GM21381 (cell line): Measurements from ENCODE around the gene PCDHGB6.
"Not testable (repeated sequence)": the region's sequence is repeated elsewhere in the genome, so short reads cannot be mapped to it uniquely, and the experiment has no call there.

Source experiments
- ATAC-seq: cut with Tn5 transposase; IDR thresholded peaks from one replicate; pipeline ENCODE4 v1.9.1; 2021; ENCODE audit warnings: mild to moderate bottlenecking, moderate library complexity; ENCODE audit not compliant: unreplicated experiment

The PCDHGB6 gene

DNA sequence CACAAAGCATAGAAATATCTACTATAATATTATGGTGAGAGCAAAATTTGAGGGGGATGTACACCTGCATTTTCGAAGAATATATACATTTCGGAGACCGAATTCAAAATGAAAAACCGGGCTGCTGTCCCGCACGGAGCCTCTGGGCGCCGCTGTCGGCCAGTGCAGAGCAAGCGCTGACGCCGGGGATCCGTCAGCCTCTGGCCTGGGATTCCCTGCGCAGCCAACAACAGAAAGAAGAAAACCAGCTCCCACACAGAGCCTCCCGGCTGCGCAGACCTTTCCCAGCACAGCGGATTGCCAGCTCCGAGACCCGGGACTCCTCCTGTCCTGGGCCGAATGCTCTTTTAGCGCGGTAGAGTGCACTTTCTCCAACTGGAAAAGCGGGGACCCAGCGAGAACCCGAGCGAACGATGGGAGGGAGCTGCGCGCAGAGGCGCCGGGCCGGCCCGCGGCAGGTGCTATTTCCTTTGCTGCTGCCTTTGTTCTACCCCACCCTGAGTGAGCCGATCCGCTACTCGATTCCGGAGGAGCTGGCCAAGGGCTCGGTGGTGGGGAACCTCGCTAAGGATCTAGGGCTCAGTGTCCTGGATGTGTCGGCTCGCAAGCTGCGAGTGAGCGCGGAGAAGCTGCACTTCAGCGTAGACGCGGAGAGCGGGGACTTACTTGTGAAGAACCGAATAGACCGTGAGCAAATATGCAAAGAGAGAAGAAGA is at the start of gene PCDHGB6:
Gene PCDHGB6 (plus strand): TSS at position 232 of the 716 bp plus-strand sequence. CDS start 182 bp downstream, at position 414.
- ATAC-seq, result not testable (repeated sequence)

DNA sequence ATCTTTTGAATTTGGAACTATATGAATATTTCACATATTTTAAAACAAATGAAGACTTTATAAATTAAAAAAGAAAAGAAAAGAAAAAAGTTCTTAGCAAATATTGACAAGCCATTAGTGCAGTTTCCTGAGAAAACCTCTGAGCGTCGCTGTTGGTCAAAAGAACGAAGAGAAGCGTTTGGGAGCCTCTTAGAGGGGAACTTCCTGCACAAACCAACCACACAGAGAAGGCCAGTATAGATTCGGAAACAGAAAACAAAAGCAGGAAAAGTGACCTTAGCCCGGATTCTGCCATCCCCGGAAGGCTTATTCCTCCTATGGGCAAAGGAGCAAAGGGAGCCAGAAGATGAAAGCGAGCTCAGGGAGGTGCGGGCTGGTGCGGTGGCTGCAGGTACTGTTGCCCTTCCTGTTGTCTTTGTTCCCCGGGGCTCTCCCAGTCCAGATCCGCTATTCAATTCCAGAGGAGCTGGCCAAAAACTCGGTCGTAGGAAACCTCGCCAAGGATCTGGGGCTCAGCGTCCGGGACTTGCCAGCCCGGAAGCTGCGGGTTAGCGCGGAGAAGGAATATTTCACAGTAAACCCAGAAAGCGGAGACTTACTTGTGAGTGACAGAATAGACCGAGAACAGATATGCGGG is 47.9 kb upstream of the PCDHGB6 start, which contains the start of gene PCDHGB2:
Gene PCDHGB2 (plus strand): TSS at position 205 of the 637 bp plus-strand sequence. CDS start 142 bp downstream, at position 347.
- ATAC-seq, result no peak

DNA sequence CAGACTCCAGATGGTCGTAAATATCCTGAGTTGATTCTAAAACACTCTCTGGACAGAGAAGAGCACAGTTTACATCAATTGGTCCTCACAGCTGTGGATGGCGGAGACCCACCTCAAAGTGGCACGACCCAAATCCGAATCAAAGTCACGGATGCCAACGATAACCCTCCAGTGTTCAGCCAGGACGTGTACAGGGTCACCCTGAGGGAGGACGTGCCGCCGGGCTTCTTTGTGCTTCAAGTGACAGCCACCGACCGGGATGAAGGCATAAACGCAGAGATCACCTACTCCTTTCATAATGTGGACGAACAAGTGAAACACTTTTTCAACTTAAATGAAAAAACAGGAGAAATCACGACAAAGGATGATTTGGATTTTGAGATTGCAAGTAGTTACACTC is 47.1 kb upstream of the PCDHGB6 start:
- ATAC-seq, result no peak

DNA sequence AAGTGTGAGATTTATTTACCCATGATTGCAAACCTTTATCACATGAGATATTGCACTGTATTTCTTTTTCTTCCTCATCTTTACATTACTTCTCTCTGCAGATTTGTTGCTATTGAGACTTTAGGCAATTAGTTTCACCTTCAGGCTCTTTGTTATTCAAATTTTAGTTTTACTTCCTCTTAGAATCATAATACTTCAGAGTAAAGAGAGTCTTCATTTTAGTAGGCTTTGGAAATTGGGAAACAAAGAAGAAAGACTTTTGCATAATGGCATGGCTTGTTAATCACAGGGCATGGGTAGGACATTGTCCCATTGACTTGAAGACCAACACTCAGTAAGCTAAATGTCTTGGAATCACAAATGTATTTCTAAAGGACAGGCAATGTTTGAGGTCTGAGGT is 45.1 kb upstream of the PCDHGB6 start:
- no peak for ATAC-seq

DNA sequence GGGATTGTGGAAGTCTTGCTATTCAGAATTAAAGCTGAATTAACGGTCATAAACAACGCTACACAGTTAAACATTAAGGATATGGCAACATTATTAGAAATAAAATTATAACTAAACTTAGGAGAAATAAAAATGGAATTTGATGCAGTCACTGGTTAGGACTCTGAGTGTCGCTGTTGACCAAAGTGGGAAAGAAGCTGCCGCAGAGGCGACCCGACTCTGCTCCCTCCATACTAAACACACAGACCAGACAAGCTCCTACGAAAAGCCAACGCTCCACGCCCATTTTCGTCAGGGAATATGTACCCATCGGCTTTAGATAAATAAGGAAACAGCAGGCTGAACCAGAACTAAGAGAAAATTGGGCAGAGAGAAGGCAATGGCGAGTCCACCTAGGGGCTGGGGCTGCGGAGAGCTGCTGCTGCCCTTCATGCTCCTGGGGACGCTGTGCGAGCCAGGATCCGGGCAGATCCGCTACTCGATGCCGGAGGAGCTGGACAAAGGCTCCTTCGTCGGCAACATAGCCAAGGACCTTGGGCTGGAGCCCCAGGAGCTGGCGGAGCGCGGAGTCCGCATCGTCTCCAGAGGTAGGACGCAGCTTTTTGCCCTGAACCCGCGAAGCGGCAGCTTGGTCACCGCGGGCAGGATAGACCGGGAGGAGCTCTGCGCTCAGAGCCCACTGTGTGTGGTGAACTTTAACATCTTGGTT is 43.7 kb upstream of the PCDHGB6 start, which contains the start of gene PCDHGA5:
Gene PCDHGA5 (plus strand): TSS at position 211 of the 709 bp plus-strand sequence. CDS start 169 bp downstream, at position 380.
- no peak for ATAC-seq

DNA sequence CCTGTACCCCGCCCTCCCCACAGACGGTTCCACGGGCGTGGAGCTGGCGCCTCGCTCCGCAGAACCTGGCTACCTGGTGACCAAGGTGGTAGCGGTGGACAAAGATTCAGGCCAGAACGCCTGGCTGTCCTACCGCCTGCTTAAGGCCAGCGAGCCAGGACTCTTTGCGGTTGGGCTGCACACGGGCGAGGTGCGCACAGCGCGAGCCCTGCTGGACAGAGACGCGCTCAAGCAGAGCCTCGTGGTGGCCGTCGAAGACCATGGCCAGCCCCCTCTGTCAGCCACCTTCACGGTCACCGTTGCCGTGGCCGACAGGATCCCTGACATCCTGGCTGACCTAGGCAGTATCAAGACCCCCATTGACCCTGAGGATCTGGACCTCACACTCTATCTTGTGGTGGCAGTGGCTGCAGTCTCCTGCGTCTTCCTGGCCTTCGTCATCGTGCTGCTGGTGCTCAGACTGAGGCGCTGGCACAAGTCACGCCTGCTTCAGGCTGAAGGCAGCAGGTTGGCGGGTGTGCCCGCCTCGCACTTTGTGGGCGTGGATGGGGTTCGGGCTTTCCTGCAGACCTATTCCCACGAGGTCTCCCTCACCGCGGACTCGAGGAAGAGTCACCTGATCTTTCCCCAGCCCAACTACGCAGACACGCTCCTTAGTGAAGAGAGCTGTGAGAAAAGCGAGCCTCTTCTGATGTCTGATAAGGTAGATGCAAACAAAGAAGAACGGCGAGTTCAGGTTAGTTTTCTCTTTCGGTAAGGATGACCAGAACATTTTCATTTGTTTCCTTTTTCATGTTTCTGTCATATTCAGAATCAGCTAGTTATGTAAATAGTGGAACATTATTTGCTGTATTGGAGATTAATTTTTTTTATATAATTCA is 41.6 kb upstream of the PCDHGB6 start:
- ATAC-seq, result no peak

DNA sequence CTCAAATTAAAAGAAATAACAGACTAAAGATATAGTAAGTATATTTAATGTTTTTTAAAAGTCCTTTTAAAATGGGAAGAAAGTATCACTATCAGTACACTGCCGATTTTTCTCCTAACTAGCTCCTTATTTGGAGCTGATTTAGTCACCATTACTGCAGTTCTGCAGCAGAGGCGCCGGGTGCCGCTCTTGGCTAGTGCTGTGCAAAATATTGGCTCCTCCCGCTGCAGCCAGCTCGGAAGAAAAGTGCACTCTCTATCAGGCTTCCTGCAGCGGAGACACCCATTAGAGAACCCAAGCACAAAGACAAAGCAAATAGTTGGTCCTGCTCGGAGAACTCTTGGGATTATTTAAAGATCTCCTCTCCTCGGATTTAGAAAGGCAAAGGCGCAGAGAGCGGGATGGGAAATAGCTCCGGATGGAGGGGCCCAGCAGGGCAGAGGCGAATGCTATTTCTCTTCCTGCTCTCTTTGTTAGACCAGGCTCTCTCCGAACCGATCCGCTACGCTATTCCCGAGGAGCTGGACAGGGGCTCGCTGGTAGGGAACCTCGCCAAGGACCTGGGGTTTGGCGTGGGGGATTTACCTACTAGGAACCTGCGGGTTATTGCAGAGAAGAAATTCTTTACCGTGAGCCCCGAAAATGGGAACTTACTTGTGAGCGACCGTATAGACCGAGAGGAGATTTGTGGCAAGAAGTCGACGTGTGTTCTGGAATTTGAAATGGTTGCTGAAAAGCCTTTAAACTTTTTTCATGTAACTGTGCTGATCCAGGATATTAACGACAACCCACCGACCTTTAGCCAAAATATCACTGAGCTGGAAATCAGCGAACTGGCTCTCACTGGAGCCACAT is 37.6 kb upstream of the PCDHGB6 start, which contains the start of gene PCDHGB3:
Gene PCDHGB3 (plus strand): TSS at position 249 of the 855 bp plus-strand sequence. CDS start 153 bp downstream, at position 402.
- peak; percentile 97 for ATAC-seq

DNA sequence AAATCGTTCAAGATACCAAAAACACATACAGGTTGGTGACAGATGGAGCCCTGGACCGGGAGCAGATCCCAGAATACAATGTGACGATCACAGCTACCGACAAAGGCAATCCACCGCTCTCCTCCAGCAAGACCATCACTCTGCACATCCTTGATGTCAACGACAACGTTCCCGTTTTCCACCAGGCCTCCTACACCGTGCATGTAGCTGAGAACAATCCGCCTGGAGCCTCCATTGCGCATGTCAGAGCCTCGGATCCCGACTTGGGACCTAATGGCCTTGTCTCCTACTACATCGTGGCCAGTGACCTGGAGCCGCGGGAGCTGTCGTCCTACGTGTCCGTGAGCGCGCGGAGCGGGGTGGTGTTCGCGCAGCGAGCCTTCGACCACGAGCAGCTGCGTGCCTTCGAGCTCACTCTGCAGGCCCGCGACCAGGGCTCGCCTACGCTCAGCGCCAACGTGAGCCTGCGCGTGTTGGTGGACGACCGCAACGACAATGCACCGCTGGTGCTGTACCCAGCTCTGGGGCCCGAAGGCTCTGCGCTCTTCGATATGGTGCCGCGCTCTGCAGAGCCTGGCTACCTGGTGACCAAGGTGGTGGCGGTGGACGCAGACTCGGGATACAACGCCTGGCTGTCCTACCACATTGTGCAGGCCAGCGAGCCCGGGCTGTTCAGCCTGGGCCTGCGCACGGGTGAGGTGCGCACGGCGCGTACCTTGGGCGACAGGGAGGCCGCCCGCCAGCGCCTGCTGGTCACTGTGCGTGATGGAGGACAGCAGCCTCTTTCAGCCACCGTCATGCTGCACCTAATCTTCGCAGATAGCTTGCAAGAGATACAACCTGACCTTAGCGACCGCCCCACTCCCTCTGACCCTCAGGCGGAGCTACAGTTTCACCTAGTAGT is 36.0 kb upstream of the PCDHGB6 start:
- no peak for ATAC-seq

DNA sequence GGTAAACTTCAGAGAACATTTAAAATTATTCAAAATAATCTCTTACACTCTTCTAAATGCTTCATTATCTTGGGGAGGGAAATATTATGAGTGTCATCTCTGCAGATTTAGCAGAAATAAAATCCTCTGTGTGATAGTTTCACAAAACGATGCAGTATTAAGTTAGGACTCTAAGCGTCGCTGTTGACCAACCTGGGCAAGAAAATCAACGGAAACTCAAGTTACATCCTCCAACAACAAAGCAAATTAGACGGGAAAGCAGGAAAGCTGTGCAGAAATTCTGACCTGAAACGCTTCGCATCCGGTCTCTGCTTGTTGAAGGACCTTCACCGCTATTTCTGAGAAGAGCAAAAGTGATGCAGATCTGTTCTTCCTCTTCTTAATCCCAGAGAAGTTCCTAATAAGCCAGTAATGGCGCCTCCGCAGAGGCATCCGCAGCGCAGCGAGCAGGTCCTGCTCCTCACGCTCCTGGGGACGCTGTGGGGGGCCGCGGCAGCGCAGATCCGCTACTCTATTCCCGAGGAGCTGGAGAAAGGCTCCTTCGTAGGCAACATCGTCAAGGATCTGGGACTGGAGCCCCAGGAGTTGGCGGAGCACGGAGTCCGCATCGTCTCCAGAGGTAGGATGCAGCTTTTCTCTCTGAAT is 34.0 kb upstream of the PCDHGB6 start, which contains the start of gene PCDHGA6:
Gene PCDHGA6 (plus strand): TSS at position 219 of the 645 bp plus-strand sequence. CDS start 193 bp downstream, at position 412.
- no peak for ATAC-seq

DNA sequence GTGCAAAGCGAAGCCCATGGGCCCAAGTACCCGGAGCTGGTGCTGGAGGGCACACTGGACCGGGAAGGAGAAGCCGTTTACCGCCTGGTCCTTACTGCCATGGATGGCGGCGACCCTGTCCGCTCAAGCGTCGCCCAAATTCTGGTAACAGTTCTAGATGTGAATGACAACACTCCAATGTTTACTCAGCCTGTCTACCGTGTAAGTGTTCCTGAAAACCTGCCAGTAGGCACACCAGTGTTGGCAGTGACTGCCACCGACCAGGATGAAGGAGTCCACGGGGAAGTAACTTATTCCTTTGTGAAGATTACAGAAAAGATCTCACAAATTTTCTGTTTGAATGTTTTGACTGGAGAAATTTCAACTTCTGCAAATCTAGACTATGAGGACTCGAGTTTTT is 33.2 kb upstream of the PCDHGB6 start:
- ATAC-seq, result no peak

DNA sequence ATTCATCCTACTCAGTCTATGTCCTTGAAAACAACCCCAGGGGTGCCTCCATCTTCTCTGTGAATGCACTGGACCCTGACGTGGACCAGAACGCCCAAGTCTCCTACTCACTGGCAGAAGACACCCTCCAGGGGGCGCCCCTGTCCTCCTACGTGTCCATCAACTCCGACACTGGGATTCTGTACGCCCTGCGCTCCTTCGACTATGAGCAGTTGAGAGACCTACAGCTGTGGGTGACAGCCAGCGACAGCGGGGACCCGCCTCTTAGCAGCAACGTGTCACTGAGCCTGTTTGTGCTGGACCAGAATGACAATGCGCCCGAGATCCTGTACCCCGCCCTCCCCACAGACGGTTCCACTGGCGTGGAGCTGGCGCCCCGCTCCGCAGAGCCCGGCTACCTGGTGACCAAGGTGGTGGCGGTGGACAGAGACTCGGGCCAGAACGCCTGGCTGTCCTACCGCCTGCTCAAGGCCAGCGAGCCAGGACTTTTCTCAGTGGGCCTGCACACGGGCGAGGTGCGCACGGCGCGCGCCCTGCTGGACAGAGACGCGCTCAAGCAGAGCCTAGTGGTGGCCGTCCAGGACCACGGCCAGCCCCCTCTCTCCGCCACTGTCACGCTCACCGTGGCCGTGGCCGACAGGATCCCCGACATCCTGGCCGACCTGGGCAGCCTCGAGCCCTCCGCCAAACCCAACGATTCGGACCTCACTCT is 32.2 kb upstream of the PCDHGB6 start:
- not testable (repeated sequence) for ATAC-seq

DNA sequence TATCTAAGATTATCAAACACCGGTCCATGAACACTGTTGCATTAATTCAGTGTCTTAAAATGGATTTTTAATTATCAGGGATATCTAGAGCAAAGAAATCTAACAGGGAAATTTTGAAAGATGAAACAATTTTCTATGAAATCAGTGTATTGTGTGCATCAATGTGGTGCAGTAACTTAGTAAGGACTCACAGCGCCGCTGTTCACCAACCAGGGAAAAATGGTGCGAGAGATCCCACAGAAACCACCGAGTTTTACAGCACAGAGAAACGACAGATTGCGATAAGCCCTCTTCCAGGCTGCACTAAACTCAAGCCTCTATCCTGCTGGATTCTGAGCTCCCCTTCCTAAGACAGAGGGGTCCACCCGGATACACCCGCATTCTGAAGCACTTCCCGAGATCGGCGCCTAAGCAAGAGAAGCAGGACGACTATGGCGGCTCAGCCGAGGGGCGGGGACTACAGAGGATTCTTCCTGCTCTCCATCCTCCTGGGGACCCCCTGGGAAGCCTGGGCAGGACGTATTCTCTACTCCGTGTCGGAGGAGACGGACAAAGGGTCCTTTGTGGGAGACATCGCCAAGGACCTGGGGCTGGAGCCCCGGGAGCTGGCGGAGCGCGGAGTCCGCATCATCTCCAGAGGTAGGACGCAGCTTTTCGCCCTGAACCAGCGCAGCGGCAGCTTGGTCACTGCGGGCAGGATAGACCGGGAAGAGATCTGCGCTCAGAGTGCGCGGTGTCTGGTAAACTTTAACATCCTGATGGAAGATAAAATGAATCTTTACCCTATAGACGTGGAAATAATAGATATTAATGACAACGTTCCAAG is 25.1 kb upstream of the PCDHGB6 start, which contains the start of gene PCDHGA7:
Gene PCDHGA7 (plus strand): TSS at position 274 of the 826 bp plus-strand sequence. CDS start 158 bp downstream, at position 432.
- ATAC-seq, result no peak

DNA sequence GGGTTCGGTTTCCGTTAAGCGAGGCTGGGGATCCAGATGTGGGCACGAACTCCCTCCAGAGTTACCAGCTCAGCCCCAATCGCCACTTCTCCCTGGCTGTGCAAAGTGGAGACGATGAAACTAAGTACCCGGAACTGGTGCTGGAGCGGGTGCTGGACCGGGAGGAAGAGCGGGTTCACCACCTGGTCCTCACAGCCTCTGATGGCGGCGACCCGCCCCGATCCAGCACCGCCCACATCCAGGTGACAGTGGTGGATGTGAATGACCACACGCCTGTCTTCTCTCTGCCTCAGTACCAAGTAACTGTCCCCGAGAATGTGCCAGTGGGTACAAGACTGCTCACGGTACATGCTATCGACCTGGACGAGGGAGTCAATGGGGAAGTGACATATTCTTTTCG is 24.5 kb upstream of the PCDHGB6 start:
- ATAC-seq, result no peak

DNA sequence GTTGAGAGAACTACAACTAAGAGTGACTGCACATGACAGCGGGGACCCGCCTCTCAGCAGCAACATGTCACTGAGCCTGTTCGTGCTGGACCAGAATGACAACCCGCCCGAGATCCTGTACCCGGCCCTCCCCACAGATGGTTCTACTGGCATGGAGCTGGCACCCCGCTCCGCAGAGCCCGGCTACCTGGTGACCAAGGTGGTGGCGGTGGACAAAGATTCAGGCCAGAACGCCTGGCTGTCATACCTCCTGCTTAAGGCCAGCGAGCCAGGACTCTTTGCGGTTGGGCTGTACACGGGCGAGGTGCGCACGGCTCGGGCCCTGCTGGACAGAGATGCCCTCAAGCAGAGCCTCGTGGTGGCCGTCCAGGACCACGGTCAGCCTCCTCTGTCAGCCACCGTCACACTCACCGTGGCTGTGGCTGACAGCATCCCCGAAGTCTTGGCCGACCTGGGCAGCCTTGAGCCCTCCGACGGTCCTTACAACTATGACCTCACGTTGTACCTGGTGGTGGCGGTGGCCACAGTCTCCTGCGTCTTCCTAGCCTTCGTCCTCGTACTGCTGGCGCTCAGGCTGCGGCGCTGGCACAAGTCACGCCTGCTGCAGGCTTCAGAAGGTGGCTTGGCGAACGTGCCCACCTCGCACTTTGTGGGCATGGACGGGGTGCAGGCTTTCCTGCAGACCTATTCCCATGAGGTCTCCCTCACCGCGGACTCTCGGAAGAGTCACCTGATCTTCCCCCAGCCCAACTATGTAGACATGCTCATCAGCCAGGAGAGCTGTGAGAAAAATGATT is 23.2 kb upstream of the PCDHGB6 start:
- no peak for ATAC-seq

DNA sequence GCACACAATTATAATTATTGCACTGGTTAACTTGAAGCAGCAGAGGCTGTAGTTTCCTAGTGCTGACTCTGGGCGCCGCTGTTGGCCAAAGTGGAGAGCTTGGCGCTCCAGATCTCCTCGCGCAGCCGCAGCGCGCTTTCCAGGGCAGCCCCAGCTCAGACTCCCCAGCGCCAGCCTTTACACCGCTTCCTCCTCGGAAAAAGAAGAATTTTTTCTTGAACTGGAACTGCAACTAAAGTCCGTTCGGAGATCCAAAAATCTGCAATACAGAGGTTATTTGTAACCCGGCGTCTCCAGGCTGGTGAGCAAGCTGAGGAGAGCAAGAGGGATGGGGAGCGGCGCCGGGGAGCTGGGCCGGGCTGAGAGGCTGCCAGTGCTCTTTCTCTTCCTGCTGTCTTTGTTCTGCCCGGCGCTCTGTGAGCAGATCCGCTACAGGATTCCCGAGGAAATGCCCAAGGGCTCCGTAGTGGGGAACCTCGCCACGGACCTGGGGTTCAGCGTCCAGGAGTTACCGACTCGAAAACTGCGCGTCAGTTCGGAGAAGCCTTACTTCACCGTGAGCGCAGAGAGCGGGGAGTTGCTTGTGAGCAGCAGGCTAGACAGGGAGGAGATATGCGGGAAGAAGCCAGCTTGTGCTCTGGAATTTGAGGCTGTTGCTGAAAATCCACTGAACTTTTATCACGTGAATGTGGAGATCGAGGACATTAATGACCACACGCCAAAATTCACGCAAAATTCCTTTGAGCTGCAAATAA is 20.1 kb upstream of the PCDHGB6 start, which contains the start of gene PCDHGB4:
Gene PCDHGB4 (plus strand): TSS at position 142 of the 755 bp plus-strand sequence. CDS start 187 bp downstream, at position 329.
- not testable (repeated sequence) for ATAC-seq
